GM18907 (cell line): ENCODE measurements around the gene NT5DC2.

Experiments
- ATAC-seq: cut with Tn5 transposase; IDR thresholded peaks from one replicate; pipeline ENCODE4 v1.9.1; 2021; ENCODE audit warnings: mild to moderate bottlenecking, moderate library complexity; ENCODE audit not compliant: unreplicated experiment

The NT5DC2 gene

GRCh38 chr3:52512727-52513126 is 20.9 kb downstream of the NT5DC2 start:
- no peak for ATAC-seq

DNA sequence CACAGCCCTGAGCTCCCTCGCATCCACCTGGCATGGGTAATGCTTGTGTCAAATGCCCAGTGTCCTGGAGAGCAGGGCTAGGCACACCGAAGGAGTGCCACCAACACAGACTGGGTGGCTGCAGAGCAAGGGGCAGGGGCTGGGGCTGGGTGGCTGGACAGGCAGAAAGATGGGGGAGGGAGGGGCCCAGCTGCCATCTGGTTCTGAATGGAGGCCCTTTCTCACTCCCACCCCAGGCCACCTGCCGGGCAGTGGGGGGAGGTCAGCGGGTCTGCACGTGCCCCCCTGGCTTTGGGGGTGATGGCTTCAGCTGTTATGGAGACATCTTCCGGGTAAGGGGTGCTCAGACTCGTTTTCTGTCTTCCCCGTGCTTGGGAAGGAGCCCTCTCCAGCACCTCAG is 21.6 kb downstream of the NT5DC2 start:
- no peak for ATAC-seq

DNA sequence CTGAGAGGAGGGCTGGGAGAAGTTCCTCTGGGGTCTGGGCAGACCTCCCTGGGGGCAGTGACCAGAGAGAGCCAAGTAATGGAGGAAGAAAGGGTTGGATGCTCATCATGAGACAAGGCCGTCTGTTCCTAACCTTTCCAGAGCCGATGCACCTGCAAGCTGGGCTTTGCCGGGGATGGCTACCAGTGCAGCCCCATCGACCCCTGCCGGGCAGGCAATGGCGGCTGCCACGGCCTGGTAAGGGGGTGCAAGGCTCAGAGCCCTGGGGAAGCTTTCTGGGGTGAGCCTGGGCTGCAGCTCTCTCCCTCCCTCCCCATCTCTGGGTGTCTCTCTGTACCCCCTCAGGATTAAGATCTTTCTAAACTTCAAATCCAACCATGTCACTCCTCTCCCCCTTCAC is 22.1 kb downstream of the NT5DC2 start:
- ATAC-seq = no peak

DNA sequence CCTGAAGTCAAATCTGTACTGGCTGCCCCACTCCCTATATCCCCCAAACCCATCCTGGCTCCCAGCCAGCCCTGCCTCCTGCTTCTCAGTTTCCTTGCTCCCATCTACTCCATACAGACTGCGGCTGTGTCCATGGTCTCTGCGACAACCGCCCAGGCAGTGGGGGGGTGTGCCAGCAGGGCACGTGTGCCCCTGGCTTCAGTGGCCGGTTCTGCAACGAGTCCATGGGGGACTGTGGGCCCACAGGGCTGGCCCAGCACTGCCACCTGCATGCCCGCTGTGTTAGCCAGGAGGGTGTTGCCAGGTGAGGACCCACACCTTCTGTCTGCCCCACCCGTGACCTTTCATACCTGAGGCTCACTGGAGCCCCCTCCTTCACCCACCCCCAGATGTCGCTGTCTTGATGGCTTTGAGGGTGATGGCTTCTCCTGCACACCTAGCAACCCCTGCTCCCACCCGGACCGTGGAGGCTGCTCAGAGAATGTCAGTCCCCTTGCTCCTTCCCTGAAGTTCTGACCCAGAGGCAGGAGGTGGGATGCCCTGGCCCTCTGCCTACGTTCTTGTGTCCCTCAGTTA is 23.8 kb downstream of the NT5DC2 start:
- no peak for ATAC-seq

DNA sequence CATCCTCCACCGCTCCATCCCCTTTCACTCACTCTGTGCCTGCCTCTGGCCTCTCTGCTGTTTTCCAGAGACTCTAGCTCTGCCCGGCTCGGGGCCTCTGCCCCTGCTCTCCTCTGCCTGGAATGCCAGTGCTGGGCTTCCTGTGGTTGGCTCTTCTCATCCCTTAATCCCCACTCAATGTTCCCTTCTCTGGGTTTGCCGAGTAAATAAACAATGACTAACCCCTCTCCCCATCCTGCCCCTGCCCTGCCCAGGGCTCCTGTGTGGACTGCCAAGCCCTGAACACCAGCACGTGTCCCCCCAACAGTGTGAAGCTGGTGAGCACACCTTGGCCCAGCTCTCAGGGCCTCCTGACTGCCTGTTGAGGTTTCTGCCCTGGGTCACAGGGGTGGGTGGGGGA is 26.3 kb downstream of the NT5DC2 start:
- no peak for ATAC-seq

- ATAC-seq = no peak
Measured at GRCh38 chr3:52506266-52506966, 27.2 kb downstream of the NT5DC2 start.

DNA sequence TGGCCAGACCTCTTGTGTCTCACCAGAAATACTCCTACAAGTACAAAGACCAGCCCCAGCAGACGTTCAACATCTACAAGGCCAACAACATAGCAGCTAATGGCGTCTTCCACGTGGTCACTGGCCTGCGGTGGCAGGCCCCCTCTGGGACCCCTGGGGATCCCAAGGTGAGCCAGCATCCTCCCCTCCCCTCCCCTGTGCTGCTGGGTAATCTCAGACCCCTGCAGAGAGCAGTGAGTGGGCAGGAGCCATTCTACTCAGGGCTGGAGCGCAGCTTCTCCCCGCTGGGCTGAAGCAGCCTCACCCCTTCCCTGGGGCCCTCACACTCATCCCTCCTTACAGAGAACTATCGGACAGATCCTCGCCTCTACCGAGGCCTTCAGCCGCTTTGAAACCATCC is 28.7 kb downstream of the NT5DC2 start:
- ATAC-seq = no peak

- no peak for ATAC-seq
Measured at GRCh38 chr3:52503788-52504424, 29.8 kb downstream of the NT5DC2 start.

GRCh38 chr3:52502808-52503350 is 30.8 kb downstream of the NT5DC2 start:
- no peak for ATAC-seq

DNA sequence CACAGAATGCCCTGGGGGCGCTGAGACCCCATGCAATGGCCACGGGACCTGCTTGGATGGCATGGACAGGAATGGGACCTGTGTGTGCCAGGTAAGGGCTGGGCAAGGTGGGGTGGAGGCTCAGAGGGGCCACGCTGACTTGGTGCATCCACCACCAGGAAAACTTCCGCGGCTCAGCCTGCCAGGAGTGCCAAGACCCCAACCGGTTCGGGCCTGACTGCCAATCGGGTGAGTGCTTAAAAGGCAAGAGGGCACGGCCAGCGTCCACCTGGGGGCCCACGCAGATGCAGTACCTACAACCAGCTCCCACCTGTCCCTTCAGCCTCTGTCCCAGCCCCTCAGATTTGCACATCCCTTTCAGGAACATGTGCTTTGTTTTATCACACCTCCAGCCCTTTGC is 31.7 kb downstream of the NT5DC2 start:
- ATAC-seq = no peak

DNA sequence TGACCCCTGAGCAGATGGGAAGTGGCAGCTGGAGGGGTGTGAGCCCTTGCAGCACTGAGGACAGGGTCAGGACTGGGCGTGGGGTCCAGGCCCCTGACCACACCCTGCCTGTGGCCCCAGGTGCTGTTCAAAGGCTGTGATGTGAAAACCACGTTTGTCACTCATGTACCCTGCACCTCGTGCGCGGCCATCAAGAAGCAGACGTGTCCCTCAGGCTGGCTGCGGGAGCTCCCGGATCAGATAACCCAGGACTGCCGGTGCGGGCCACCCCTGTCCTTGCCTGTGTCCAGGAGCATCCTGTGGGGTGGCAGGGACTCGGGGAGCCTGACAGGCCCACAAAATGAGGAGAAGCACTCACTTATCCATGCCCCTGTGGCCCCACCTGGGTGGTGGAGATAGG is 32.6 kb downstream of the NT5DC2 start:
- no peak for ATAC-seq

- no peak for ATAC-seq
Measured at GRCh38 chr3:52498137-52499054, 35.3 kb downstream of the NT5DC2 start.

GRCh38 chr3:52495777-52496602 is 37.7 kb downstream of the NT5DC2 start:
- ATAC-seq = no peak

GRCh38 chr3:52494886-52495495 is 38.7 kb downstream of the NT5DC2 start, which contains the start of gene STAB1:
TSS of gene STAB1 (plus strand) at chr3:52495338. CDS start at chr3:52495414, 76 bp downstream.
- ATAC-seq = no peak

DNA sequence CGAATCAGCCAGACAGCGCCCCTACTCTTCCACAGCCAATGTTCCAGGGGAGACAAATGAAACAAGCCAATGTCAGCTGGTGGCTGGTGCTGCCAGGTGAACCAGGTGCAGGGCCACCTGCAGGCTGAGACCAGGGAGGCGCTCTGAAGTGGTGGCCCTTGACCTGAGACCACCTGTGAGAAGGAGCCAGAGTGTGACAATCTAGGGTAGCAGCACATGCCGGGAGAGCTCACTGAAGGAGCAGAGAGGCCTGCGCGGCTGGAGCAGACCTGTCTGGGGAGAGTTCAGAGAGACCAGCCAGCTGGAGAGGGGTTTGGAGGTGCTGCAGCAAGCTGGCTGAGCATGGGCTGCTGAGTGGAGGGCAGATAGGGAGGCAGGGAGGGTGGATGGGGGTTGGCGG is 39.2 kb downstream of the NT5DC2 start:
- ATAC-seq = no peak

- ATAC-seq = no peak
Measured at GRCh38 chr3:52493232-52494017, 40.2 kb downstream of the NT5DC2 start.

GRCh38 chr3:52492059-52492458 is 41.6 kb downstream of the NT5DC2 start:
- ATAC-seq = no peak

DNA sequence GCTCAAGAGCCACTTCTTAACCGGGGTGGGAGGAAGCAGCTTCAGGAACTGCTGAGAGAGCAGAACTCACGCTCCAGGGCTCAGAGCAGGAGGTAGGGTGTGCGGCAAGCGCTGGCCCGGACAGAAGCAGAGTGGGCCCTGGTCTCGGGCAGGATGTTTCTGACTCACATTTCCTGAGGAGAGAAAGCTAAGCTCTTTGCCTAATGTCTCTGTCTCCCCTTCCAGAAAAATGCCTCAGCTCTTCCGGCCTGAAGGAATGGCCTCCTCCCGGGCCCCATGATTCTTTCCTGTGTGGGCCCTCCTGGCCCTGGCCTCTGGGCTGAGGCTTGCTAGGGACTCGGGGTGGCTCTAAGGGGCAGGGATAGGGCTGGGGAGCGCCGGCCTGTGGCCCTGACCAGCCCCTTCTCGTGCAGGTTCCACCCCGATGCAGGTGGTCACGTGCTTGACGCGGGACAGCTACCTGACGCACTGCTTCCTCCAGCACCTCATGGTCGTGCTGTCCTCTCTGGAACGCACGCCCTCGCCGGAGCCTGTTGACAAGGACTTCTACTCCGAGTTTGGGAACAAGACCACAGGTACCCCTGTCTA is 42.6 kb downstream of the NT5DC2 start:
- ATAC-seq = no peak
